Transverse colon (tissue), 4 donors: ENCODE results near the gene CA12.

Experiments
- CTCF ChIP-seq, 5 experiments: fragments of 200-600 bp in 3 of 5; fragments of 450-650 bp in 2 of 5; sonication (generic) in 3 of 5; IDR thresholded peaks; 1 replicate in 2 of 5; 2 replicates in 3 of 5; pipeline ENCODE4 v1.5.1; 2016 to 2017; ENCODE audit warnings: antibody characterized with exemption in 5 of 5, inconsistent platforms in 3 of 5, mild to moderate bottlenecking in 2 of 5, moderate library complexity in 1 of 5
- EP300 ChIP-seq: sonication (generic); formaldehyde crosslinking; IDR thresholded peaks from one replicate; pipeline ENCODE4 v1.6.1; 2017; ENCODE audit warnings: antibody characterized with exemption, low read depth
- POLR2AphosphoS5 ChIP-seq, 3 donors: sonication (generic); formaldehyde crosslinking; IDR thresholded peaks; one replicate each; pipeline ENCODE4 v1.6.1; 2016; ENCODE audit warnings: antibody characterized with exemption in 3 of 3

DNA sequence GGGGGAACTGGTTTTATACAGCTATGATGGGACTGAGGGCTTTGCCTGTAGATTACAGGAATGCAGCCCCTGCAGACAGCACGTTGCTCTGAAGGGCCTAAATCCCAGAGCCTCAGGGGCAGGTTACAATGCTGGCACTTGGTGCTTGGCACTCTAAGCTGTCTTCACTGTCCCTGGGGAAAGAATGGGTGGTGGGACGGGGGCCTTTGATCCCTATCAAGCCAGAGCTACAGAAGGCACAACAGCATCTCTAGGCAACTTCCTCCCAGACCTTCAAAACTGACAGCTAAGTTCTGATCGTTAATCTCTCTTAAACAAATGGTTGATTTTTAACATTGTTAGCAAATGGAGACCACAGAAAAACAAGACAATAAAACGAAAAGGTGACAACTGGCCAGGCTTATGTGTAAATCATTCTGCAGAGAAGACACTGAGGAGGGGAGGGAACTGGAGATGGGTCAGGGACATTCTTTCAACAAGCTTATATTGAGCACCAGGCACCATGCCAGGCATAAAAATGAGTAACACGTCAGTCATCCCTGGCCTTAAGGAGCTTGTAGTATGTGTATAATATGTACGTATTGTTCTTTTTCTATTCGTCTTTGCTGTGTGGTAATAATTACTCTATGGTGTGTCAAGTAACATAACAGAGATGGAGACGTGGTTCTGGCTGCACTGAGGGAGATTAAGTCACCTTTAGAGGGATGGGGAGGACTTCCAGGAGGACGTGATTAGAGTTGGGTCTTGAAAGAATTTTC is 49.1 kb downstream of the CA12 start:
- TF ChIP-seq EP300: no peak
- TF ChIP-seq CTCF (IDR thresholded peaks at IDR 0.05): no peak
- no peak for TF ChIP-seq POLR2AphosphoS5 (IDR thresholded peaks at IDR 0.05)
